Karpas-422 (cell line): ENCODE measurements around the gene YOD1. TPM values are rescaled to one million over a fixed set of nuclear protein-coding genes. Genes with fewer than 3 reads are reported as not detected.

Source experiments
- DNase-seq: peaks from one replicate; pipeline ENCODE4 v3.0.0-alpha.2; 2015
- H2AFZ ChIP-seq: fragments of 200-600 bp; sonication (generic); 2 replicates; pipeline ENCODE4 v1.6.1; 2014; ENCODE audit warnings: antibody characterized with exemption, low read length, mixed read lengths
- H3K27ac ChIP-seq: fragments of 200-600 bp; sonication (generic); 2 replicates; pipeline ENCODE4 v1.5.1; 2014; ENCODE audit warnings: mild to moderate bottlenecking, low read length, moderate library complexity
- H3K27me3 ChIP-seq: fragments of 200-600 bp; sonication (generic); 2 replicates; pipeline ENCODE4 v1.6.1; 2014; ENCODE audit warnings: low read length, mixed read lengths
- H3K36me3 ChIP-seq: fragments of 200-600 bp; sonication (generic); 2 replicates; pipeline ENCODE4 v1.6.1; 2014; ENCODE audit warnings: low read length, mixed read lengths; ENCODE audit not compliant: insufficient read depth
- H3K4me1 ChIP-seq: fragments of 200-600 bp; sonication (generic); 2 replicates; pipeline ENCODE4 v1.6.1; 2014; ENCODE audit warnings: mild to moderate bottlenecking, low read length, mixed read lengths
- H3K4me2 ChIP-seq: fragments of 200-600 bp; sonication (generic); 2 replicates; pipeline ENCODE4 v1.6.1; 2014; ENCODE audit warnings: low read length, low read depth, mild to moderate bottlenecking; ENCODE audit not compliant: poor library complexity, severe bottlenecking
- H3K4me3 ChIP-seq: fragments of 200-600 bp; sonication (generic); 2 replicates; pipeline ENCODE4 v1.5.1; 2014; ENCODE audit warnings: mild to moderate bottlenecking, antibody characterized with exemption, low read length, mixed read lengths
- H3K79me2 ChIP-seq: fragments of 200-600 bp; sonication (generic); 2 replicates; pipeline ENCODE4 v1.6.1; 2014; ENCODE audit warnings: mild to moderate bottlenecking, low read length, mixed read lengths
- H3K9ac ChIP-seq: fragments of 200-600 bp; sonication (generic); 2 replicates; pipeline ENCODE4 v1.6.0; 2014; ENCODE audit warnings: low read length
- H3K9me2 ChIP-seq: fragments of 200-600 bp; sonication (generic), shearing (Covaris generic); replicated peaks from 2 replicates; pipeline ENCODE4 v1.6.0; 2014; ENCODE audit warnings: mild to moderate bottlenecking, low read length, moderate library complexity; ENCODE audit not compliant: insufficient read depth
- H3K9me3 ChIP-seq: fragments of 300-700, 200-600 bp; sonication (generic); 2 replicates; pipeline ENCODE4 v1.6.1; 2014; ENCODE audit warnings: low read length, mixed read lengths
- H4K20me1 ChIP-seq: fragments of 200-600 bp; sonication (generic); 2 replicates; pipeline ENCODE4 v1.6.1; 2014; ENCODE audit warnings: mild to moderate bottlenecking, antibody characterized with exemption, low read length, low read depth; ENCODE audit not compliant: insufficient read depth
- total RNA-seq: library from RNA; depleted of rRNA; stranded (reverse); fragments of >200 nt; shearing (Covaris generic); gene quantifications from 2 replicates; pipeline ENCODE4 v1.2.3, GENCODE V29; 2014; ENCODE audit warnings: low replicate concordance

The YOD1 gene
- total RNA-seq, 1 experiment from 2014 or later, result not detected

DNA sequence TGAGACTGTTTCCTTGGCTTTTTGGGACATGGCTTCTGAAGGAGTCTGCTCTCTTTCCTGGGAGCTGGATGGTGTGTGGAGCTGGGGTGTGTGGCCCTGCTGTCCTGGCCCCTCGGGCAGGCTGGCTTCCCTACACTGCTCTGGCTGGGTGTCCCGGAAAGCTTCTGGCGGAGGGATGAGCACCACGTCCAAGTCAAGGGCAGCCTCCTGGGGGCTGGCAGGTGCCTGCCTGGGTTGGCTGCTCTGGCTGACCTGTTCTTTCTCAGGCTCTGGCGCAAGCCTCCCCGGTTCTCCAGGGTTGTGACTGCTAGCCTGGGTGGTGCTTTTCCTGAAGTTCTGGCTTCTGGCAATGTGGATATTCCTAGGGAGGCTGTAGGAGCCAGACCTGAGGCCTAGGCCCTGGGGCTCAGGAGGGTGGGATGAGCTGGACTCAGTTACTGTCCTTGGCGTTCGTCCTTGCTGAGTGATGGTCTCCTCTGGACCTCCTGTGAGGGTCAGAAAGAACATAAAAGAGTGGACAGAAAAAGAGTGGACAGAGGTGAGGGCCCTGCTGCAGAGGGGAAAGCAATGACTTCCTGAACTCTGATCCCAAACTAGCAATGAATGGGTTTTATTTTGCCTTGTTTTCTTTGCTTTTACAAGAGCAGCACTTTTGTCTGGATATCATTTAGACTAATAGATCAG is 27.9 kb downstream of the YOD1 start:
- Histone ChIP-seq H3K27me3 (no peaks in the 10 kb centered on the region), H3K4me3 (no peak overlapping the region), H3K79me2 (no peaks in the 10 kb centered on the region), H3K9me2 (no peaks in the 10 kb centered on the region), H4K20me1 (no peaks in the 10 kb centered on the region), H3K36me3 (no peaks in the 10 kb centered on the region), H3K9me3 (no peaks in the 10 kb centered on the region), H3K4me1 (no peaks in the 10 kb centered on the region), H3K4me2 (no peak overlapping the region), H3K9ac (no peak overlapping the region), H3K27ac (no peak overlapping the region), H2AFZ (no peak overlapping the region)
- DNase-seq, result no peak

DNA sequence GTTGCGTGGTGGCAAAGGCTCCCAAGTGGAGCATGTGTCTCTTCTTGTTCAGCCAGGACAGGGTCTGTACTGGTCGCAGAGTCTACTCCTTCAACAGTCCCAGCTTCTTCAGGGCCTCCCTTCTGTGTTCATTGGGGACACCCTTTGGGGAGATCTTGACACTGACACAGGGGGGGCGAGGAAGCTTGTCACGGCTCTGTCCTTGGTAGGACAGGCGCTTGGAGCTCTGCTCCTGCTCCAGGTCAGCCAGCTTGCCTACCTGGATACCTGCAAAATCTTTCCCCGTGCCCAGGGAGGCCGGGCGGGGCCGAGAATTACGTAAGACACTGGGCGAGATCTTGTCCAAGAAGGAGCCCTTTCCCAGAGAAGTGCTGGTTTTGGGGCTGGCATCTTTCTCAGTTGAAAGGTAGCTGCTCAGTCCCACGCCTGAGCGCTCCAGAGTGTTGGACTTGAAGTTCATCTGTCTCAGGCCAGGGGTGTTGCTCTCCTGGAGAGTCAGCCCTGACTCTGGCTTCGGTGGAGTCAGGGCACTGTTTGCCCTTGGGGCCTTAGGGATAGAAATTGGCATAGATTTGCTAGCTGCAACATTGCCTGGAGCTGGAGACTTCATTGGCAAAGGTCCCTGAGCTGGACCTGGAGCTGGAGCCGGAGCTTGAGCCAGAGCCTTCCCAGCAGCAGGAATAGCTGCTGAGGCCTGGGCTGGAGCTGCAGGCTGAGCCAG is 29.0 kb downstream of the YOD1 start:
- Histone ChIP-seq H3K4me1 (no peaks in the 10 kb centered on the region), H3K36me3 (no peaks in the 10 kb centered on the region), H3K4me2 (no peak overlapping the region), H3K27me3 (no peaks in the 10 kb centered on the region), H3K27ac (no peak overlapping the region), H3K79me2 (no peaks in the 10 kb centered on the region), H3K9me3 (no peaks in the 10 kb centered on the region), H3K9ac (no peak overlapping the region), H3K9me2 (no peaks in the 10 kb centered on the region), H2AFZ (no peak overlapping the region), H3K4me3 (no peak overlapping the region), H4K20me1 (no peaks in the 10 kb centered on the region)
- no peak for DNase-seq

DNA sequence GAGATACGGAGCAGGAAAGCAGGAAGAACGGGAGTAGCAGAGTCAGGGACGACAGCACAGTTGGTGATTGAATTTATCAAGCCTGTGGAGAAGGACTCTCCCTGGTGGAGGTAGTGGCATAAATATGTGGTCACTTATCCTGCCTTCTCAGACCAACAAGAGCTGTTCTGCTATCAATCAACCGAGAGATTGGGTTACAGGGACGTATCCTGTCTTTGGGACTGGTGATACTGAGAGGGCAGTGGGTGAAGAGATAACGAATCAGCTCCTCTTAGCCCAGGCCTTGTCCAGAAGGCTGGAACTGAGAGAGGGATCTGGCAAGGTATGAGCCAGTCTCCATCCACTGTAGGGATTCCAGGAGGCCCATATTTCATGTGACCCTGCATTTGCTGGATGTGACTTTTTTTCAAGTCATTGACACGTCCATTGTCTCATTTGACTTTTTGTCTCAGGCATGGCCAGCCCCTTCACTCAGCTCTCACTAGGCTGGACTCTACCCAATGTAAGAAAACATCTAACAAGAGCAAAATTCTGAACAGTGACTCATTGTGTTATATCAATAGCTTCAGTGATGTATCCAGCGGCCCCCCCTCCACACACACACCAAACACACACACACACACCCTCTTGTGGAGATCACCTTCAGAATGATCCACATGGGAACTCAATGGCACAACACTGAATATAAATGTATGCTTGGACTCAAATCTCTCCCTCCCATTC is 29.7 kb downstream of the YOD1 start:
- no peak overlapping the region for H3K4me3 ChIP-seq
- DNase-seq, result no peak
- no peaks in the 10 kb centered on the region for H3K9me3 ChIP-seq
- no peaks in the 10 kb centered on the region for H3K9me2 ChIP-seq
- no peak overlapping the region for H2AFZ ChIP-seq
- H3K36me3 ChIP-seq, result no peaks in the 10 kb centered on the region
- H3K27ac ChIP-seq, result no peak overlapping the region
- no peaks in the 10 kb centered on the region for H3K27me3 ChIP-seq
- H3K4me1 ChIP-seq, result no peaks in the 10 kb centered on the region
- H3K9ac ChIP-seq, result no peak overlapping the region
- H3K4me2 ChIP-seq, result no peak overlapping the region
- no peaks in the 10 kb centered on the region for H4K20me1 ChIP-seq
- no peaks in the 10 kb centered on the region for H3K79me2 ChIP-seq

DNA sequence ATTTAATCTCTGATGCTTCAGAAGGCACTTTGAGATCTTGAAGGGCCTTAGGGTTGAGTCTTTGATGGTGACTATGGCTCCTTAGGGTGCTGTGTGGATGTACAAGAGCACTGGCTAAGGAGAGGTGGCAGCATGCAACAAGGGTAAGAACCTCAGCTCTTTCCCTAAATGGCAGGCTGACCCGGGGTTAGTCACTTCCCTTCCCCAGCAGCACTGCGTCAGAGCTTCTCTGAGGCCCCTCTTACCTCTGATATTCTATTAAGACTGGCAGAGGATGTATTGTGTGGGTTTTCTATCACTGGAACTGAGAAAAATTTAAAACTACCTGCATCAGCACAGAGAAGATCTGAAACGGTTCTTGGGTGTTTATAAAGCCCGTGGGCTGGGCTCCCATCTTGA is 30.3 kb downstream of the YOD1 start:
- H3K36me3 ChIP-seq, result no peaks in the 10 kb centered on the region
- no peak overlapping the region for H3K4me2 ChIP-seq
- H3K4me1 ChIP-seq, result no peaks in the 10 kb centered on the region
- no peak overlapping the region for H3K4me3 ChIP-seq
- no peaks in the 10 kb centered on the region for H3K9me3 ChIP-seq
- no peak overlapping the region for H3K27ac ChIP-seq
- no peak overlapping the region for H2AFZ ChIP-seq
- no peaks in the 10 kb centered on the region for H3K79me2 ChIP-seq
- H3K9ac ChIP-seq, result no peak overlapping the region
- no peak for DNase-seq
- H3K27me3 ChIP-seq, result no peaks in the 10 kb centered on the region
- no peaks in the 10 kb centered on the region for H4K20me1 ChIP-seq
- no peaks in the 10 kb centered on the region for H3K9me2 ChIP-seq

DNA sequence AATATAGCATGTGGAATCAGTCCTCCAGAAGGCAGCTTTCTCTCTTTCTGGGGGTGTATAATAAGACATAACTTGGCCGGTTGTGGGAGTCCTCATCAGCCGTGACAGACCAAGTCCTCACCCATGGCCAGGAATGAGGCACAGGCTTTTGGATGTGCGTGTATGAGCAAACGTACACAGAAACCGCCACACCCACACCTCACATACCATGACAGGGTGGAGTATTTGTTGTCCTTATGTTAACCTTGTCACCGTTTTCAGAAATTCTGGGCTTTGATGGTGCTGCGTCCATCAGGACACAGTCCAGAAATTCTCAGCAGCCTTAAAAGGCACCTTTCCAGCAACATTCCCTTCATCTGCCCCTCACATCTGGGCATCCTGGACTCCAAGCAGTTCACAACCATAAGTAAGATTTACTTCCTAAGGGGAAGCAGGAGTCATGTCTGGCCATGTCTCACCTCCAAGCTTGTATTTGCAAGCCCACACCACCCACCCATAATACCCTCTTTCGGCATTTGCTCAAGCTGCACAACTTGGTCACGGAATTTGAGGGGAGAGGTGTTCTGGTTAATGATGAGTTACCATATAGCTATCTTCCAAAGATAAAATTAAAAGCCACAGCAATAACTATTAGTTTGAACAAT is 30.8 kb downstream of the YOD1 start:
- H3K4me2 ChIP-seq, result no peak overlapping the region
- H3K36me3 ChIP-seq, result no peaks in the 10 kb centered on the region
- no peak overlapping the region for H2AFZ ChIP-seq
- no peaks in the 10 kb centered on the region for H3K9me3 ChIP-seq
- no peak overlapping the region for H3K9ac ChIP-seq
- H3K27me3 ChIP-seq, result no peaks in the 10 kb centered on the region
- no peaks in the 10 kb centered on the region for H4K20me1 ChIP-seq
- no peaks in the 10 kb centered on the region for H3K9me2 ChIP-seq
- no peak overlapping the region for H3K27ac ChIP-seq
- no peak overlapping the region for H3K4me3 ChIP-seq
- no peaks in the 10 kb centered on the region for H3K4me1 ChIP-seq
- H3K79me2 ChIP-seq, result no peaks in the 10 kb centered on the region
- no peak for DNase-seq

DNA sequence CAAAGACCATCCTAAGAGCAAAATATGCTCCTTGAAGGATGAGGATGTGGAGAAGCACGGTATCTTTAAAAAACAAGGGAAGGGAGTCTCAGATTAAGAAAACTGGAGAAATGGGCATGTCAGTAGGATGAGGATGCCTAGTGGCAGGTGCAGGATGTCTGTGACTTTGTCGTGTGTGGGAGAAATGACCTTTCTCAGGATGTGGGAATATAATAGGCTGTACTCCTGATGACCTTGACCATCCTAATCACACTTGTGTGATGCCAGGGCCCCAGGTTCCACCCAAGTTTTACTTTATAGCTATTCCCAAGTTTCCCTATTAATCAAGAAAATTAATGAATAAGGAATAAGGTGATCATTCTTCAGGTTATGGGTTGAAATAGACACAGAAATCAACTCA is 31.3 kb downstream of the YOD1 start:
- no peaks in the 10 kb centered on the region for H3K36me3 ChIP-seq
- no peak overlapping the region for H3K27ac ChIP-seq
- no peaks in the 10 kb centered on the region for H3K27me3 ChIP-seq
- H3K4me1 ChIP-seq, result no peaks in the 10 kb centered on the region
- H2AFZ ChIP-seq, result no peak overlapping the region
- no peaks in the 10 kb centered on the region for H4K20me1 ChIP-seq
- H3K9me2 ChIP-seq, result no peaks in the 10 kb centered on the region
- no peak overlapping the region for H3K9ac ChIP-seq
- H3K79me2 ChIP-seq, result no peaks in the 10 kb centered on the region
- H3K9me3 ChIP-seq, result no peaks in the 10 kb centered on the region
- no peak overlapping the region for H3K4me2 ChIP-seq
- DNase-seq, result no peak
- no peak overlapping the region for H3K4me3 ChIP-seq

DNA sequence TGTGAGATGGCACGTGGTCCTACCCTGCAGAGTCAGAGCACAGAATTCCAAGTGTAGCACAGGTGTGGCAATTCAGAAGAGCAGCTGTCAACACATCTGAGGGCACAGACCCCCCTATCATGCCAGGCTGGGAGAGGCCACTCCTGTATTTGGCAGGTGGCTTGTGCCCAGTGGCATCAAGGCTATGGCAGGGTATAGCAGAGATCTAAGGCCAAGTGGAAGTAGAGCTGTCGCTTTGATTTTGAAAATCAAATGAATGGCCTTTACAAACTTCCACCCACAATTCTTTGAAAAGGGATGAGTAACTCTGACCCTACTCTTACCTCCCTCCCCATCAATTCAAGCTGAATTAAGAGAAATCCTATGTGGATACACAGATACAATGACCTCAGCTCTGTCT is 31.8 kb downstream of the YOD1 start:
- Histone ChIP-seq H3K36me3 (no peaks in the 10 kb centered on the region), H3K9ac (no peak overlapping the region), H3K27ac (no peak overlapping the region), H3K9me3 (no peaks in the 10 kb centered on the region), H2AFZ (no peak overlapping the region), H3K4me2 (no peak overlapping the region), H3K79me2 (no peaks in the 10 kb centered on the region), H3K4me1 (no peaks in the 10 kb centered on the region), H3K27me3 (no peaks in the 10 kb centered on the region), H3K9me2 (no peaks in the 10 kb centered on the region), H4K20me1 (no peaks in the 10 kb centered on the region), H3K4me3 (no peak overlapping the region)
- no peak for DNase-seq

DNA sequence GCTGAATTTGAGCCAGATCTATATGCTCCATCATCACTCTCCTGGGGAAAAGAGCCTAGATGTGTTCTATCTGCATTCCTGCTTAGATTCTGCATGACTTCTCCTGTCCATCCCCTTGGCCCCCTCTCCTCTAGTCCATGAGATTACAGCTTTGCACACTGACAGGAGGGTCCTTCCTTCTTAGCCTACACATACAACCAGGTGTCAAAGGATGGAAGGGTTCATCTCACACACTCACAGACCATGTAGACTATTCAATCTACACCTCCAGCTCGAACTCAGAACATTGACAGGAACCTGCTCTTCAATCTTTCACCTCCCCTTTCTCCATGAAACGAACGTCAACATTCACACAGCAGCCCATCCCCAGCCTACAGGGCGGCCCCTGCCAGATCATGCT is 32.3 kb downstream of the YOD1 start:
- no peaks in the 10 kb centered on the region for H3K9me3 ChIP-seq
- H2AFZ ChIP-seq, result no peak overlapping the region
- no peak overlapping the region for H3K4me2 ChIP-seq
- H4K20me1 ChIP-seq, result no peaks in the 10 kb centered on the region
- no peaks in the 10 kb centered on the region for H3K27me3 ChIP-seq
- DNase-seq, result no peak
- H3K79me2 ChIP-seq, result no peaks in the 10 kb centered on the region
- no peaks in the 10 kb centered on the region for H3K4me1 ChIP-seq
- H3K36me3 ChIP-seq, result no peaks in the 10 kb centered on the region
- H3K9ac ChIP-seq, result no peak overlapping the region
- H3K4me3 ChIP-seq, result no peak overlapping the region
- H3K9me2 ChIP-seq, result no peaks in the 10 kb centered on the region
- no peak overlapping the region for H3K27ac ChIP-seq
